A549 (cell line): ENCODE data around the gene S100A8. TPM values are rescaled to one million over a fixed set of nuclear protein-coding genes. Genes with fewer than 3 reads are reported as not detected.

Source experiments
- ATAC-seq, 2 experiments: fragments of 200-7000 bp in 1 of 2; fragments of >200 bp in 1 of 2; cut with Nextera tagmentation in 1 of 2; cut with Tn5 transposase in 1 of 2; 3 replicates each; pipeline versions ENCODE4 v1.8.0 to v1.9.1; 2018 to 2020; ENCODE audit warnings: mild to moderate bottlenecking in 1 of 2, moderate library complexity in 1 of 2
- CTCF ChIA-PET: fragments of 300-600 bp; sonication (Branson Sonifier 250); formaldehyde crosslinking; extraction: SDS; loops from one replicate; lab custom pipeline; 2021; ENCODE audit warnings: antibody characterized with exemption, inconsistent platforms; lab: Yijun Ruan, JAX
- POLR2A ChIA-PET: fragments of 350-600 bp; formaldehyde crosslinking; extraction: SDS; loops from one replicate; lab custom pipeline; 2021; ENCODE audit warnings: antibody characterized with exemption, inconsistent platforms; lab: Yijun Ruan, JAX
- DNase-seq, 2 experiments: peaks; one replicate each; pipeline versions ENCODE4 v3.0.0 to v3.0.0-alpha.2; 2011 to 2016; ENCODE audit warnings: low read depth in 1 of 2, low spot score in 1 of 2
- FAIRE-seq: peaks from 2 replicates; lab custom pipeline; 2011; peaks lifted over from hg19 to GRCh38; lab: Jason Lieb, UNC
- H3K27ac ChIP-seq, 2 experiments: fragments of >200 bp; sonication (Bioruptor Twin); formaldehyde crosslinking; 3 replicates each; pipeline ENCODE4 v1.5.1; 2016 to 2017
- H3K4me1 ChIP-seq: fragments of >200 bp; sonication (Bioruptor Twin); formaldehyde crosslinking; 3 replicates; pipeline ENCODE4 v1.6.1; 2016
- H3K4me2 ChIP-seq: fragments of >200 bp; sonication (Bioruptor Twin); formaldehyde crosslinking; 3 replicates; pipeline ENCODE4 v1.6.1; 2016
- H3K4me3 ChIP-seq: fragments of >200 bp; sonication (Bioruptor Twin); formaldehyde crosslinking; 3 replicates; pipeline ENCODE4 v1.5.1; 2016
- H3K9me3 ChIP-seq: fragments of >200 bp; sonication (Bioruptor Twin); formaldehyde crosslinking; 3 replicates; pipeline ENCODE4 v1.6.1; 2016
- BCL3 ChIP-seq: fragments of >200 bp; sonication (Bioruptor Twin); formaldehyde crosslinking; IDR thresholded peaks from 3 replicates; pipeline ENCODE4 v1.6.1; 2016
- CHD2 ChIP-seq: fragments of 150-350 bp; IDR thresholded peaks from 2 replicates; pipeline ENCODE4 v1.6.1; 2014; ENCODE audit warnings: low read length; ENCODE audit not compliant: partially characterized antibody
- CHD4 ChIP-seq: fragments of 200-600 bp; sonication (generic); IDR thresholded peaks from 2 replicates; pipeline ENCODE4 v1.6.1; 2016; ENCODE audit warnings: antibody characterized with exemption, mild to moderate bottlenecking, borderline replicate concordance
- CTCF ChIP-seq: fragments of >200 bp; sonication (Bioruptor Twin); formaldehyde crosslinking; IDR thresholded peaks from 3 replicates; pipeline ENCODE4 v1.5.1; 2016
- ELK1 ChIP-seq: fragments of 150-350 bp; IDR thresholded peaks from 2 replicates; pipeline ENCODE4 v1.6.1; 2014; ENCODE audit warnings: low read depth, mild to moderate bottlenecking, low read length
- FOXS1 ChIP-seq: fragments of 250-450 bp; sonication (Bioruptor Pico); IDR thresholded peaks from 2 replicates; pipeline ENCODE4 v1.5.0; 2020; ENCODE audit warnings: mild to moderate bottlenecking, moderate library complexity
- HMGXB4 ChIP-seq: fragments of 250-450 bp; sonication (Bioruptor Pico); IDR thresholded peaks from 2 replicates; pipeline ENCODE4 v1.5.0; 2021; ENCODE audit warnings: mild to moderate bottlenecking, moderate library complexity, borderline replicate concordance
- HOXB13 ChIP-seq: fragments of 250-450 bp; sonication (Bioruptor Pico); IDR thresholded peaks from 2 replicates; pipeline ENCODE4 v1.5.0; 2020; ENCODE audit warnings: low read depth, mild to moderate bottlenecking, moderate library complexity
- JUN ChIP-seq, 2 experiments: fragments of >200 bp; sonication (Bioruptor Twin); formaldehyde crosslinking; IDR thresholded peaks; 2 replicates in 1 of 2; 3 replicates in 1 of 2; pipeline ENCODE4 v1.6.1; 2016 to 2017
- MAFK ChIP-seq: fragments of 450-650 bp; IDR thresholded peaks from 2 replicates; pipeline ENCODE4 v1.6.1; 2014; ENCODE audit not compliant: partially characterized antibody
- MYC ChIP-seq: IDR thresholded peaks from 2 replicates; pipeline ENCODE4 v1.6.1; 2012; ENCODE audit warnings: mild to moderate bottlenecking, inconsistent platforms, low read length, improper control_type of control experiment, borderline replicate concordance
- NFE2L2 ChIP-seq: fragments of 150-350 bp; conservative IDR thresholded peaks from 2 replicates; pipeline ENCODE4 v1.6.1; 2014; ENCODE audit warnings: low read length
- NPAS2 ChIP-seq: fragments of 250-450 bp; sonication (Bioruptor Pico); IDR thresholded peaks from 2 replicates; pipeline ENCODE4 v1.8.0; 2022; ENCODE audit warnings: mild to moderate bottlenecking, moderate library complexity, borderline replicate concordance
- POLR2A ChIP-seq: IDR thresholded peaks from 2 replicates; pipeline ENCODE4 v1.6.1; 2012; ENCODE audit warnings: mild to moderate bottlenecking, low read length
- RAD21 ChIP-seq, 2 experiments: fragments of >200 bp in 1 of 2; sonication (Bioruptor Twin) in 1 of 2; formaldehyde crosslinking in 1 of 2; IDR thresholded peaks in 1 of 2; conservative IDR thresholded peaks in 1 of 2; 2 replicates in 1 of 2; 3 replicates in 1 of 2; pipeline ENCODE4 v1.6.1; 2012 to 2018; ENCODE audit warnings: inconsistent platforms in 1 of 2
- RARB ChIP-seq: fragments of 250-450 bp; sonication (Bioruptor Pico); IDR thresholded peaks from 2 replicates; pipeline ENCODE4 v1.8.0; 2021; ENCODE audit warnings: mild to moderate bottlenecking, moderate library complexity
- TP53 ChIP-seq: fragments of 250-450 bp; sonication (Bioruptor Pico); IDR thresholded peaks from 2 replicates; pipeline ENCODE4 v1.5.0; 2021; ENCODE audit warnings: mild to moderate bottlenecking, moderate library complexity
- USF2 ChIP-seq: fragments of 450-650 bp; IDR thresholded peaks from 2 replicates; pipeline ENCODE4 v1.6.1; 2014; ENCODE audit warnings: antibody characterized with exemption
- ZC3H11A ChIP-seq: fragments of 450-650 bp; IDR thresholded peaks from 2 replicates; pipeline ENCODE4 v1.6.1; 2014; ENCODE audit warnings: antibody characterized with exemption, mild to moderate bottlenecking
- WGBS: methylation state at CpG from one replicate; pipeline ENCODE4 v1.1.6; 2017; ENCODE audit errors: missing lambda C conversion rate; 5-methylcytosine and 5-hydroxymethylcytosine counted together
- polyA plus RNA-seq, 4 experiments: library from polyadenylated mRNA; depleted of rRNA in 3 of 4; stranded (reverse); fragments of >200 nt; fragmentation: RNase III in 1 of 4; extraction: RNeasy Plus Mini Kit Qiagen cat#74134 plus additional on column Dnase treatment in 1 of 4; gene quantifications; 2 replicates in 3 of 4; 3 replicates in 1 of 4; pipeline ENCODE4 v1.2.3, GENCODE V29; 2011 to 2017

S100A8 gene
- polyA plus RNA-seq, 2 of the 4 experiments (the other 2 are of a cell fraction): not detected

GRCh38 chr1:153399401-153400055 lies 8.7 kb upstream of the S100A8 start:
- no peaks in the 10 kb centered on the region for H3K4me1 ChIP-seq
- ChIA-PET CTCF (interaction anchor here (1.1 to 3.0 kb wide), 8 partner anchors 30 to 104 kb away, joined by 3 to 23 read pairs (median 6); partner anchors contain the start of gene S100A9), POLR2A (no interaction called here)
- no peak for DNase-seq
- H3K9me3 ChIP-seq: no peaks in the 10 kb centered on the region
- WGBS: 31% methylated on average over 7 of the region's 7 CpGs
- no peak overlapping the region for H3K27ac ChIP-seq
- no peak for ATAC-seq
- H3K4me2 ChIP-seq: no peak overlapping the region
- no peak for FAIRE-seq
- no peak overlapping the region for H3K4me3 ChIP-seq
- no peak for TF ChIP-seq MYC
- no peak for TF ChIP-seq CHD4
- no peak for TF ChIP-seq HMGXB4 (CRISPR knock-in tag)
- no peak for TF ChIP-seq JUN (IDR thresholded peaks at IDR 0.05)
- TF ChIP-seq HOXB13: no peak
- no peak for TF ChIP-seq CHD2
- no peak for TF ChIP-seq USF2
- TF ChIP-seq RAD21 (conservative IDR thresholded peaks at IDR 0.05 in 1 of 2, IDR thresholded peaks at IDR 0.05 in 1 of 2): no peak
- TF ChIP-seq ZC3H11A: no peak
- no peak for TF ChIP-seq CTCF

- ChIA-PET CTCF (interaction anchor here (0.6 to 3.9 kb wide), 4 partner anchors 37 to 101 kb away, joined by 3 to 26 read pairs (median 13); no protein-coding TSS in a partner anchor), POLR2A (no interaction called here)
- Histone ChIP-seq H3K4me3 (no peak overlapping the region), H3K4me1 (no peaks in the 10 kb centered on the region), H3K4me2 (no peak overlapping the region), H3K27ac (no peak overlapping the region), H3K9me3 (no peaks in the 10 kb centered on the region)
- ATAC-seq (no peak), FAIRE-seq (no peak), DNase-seq (no peak)
- 15% methylated on average over 5 of the region's 6 CpGs for WGBS
- no peak for TF ChIP-seq RARB (CRISPR knock-in tag)
- no peak for TF ChIP-seq NFE2L2
- no peak for TF ChIP-seq ELK1
- TF ChIP-seq BCL3: no peak
- no peak for TF ChIP-seq POLR2A
- no peak for TF ChIP-seq FOXS1 (CRISPR knock-in tag)
- no peak for TF ChIP-seq TP53
- TF ChIP-seq MAFK: no peak
- no peak for TF ChIP-seq USF2
- TF ChIP-seq NPAS2 (CRISPR knock-in tag): no peak
- no peak for TF ChIP-seq MYC
Observed at GRCh38 chr1:153397924-153398651, 7.2 kb upstream of the S100A8 start.
